WTC11 (cell line): Measurements from ENCODE around the gene MOV10. TPM values are rescaled to one million over a fixed set of nuclear protein-coding genes. Genes with fewer than 3 reads are reported as not detected.

Source experiments
- ATAC-seq: fragments of 200-7000 bp; cut with Tn5 transposase; 2 replicates; pipeline ENCODE4 v1.10.0; 2021; ENCODE audit warnings: mild to moderate bottlenecking, moderate library complexity
- CTCF ChIA-PET: fragments of 300-600 bp; sonication (Branson Sonifier 250); formaldehyde crosslinking; loops from one replicate; lab custom pipeline; 2021; ENCODE audit warnings: antibody characterized with exemption; lab: Charles Lee
- POLR2A ChIA-PET: fragments of 350-600 bp; sonication (Branson Sonifier 250); formaldehyde crosslinking; loops from one replicate; lab custom pipeline; 2021; ENCODE audit warnings: antibody characterized with exemption; lab: Charles Lee
- DNase-seq: peaks from one replicate; pipeline ENCODE4 v3.0.0; 2021; ENCODE audit warnings: low spot score
- H3K27ac Mint-ChIP-seq: 2 replicates; pipeline ENCODE4 v1.8.0; 2021; ENCODE audit warnings: mixed read lengths
- H3K27me3 Mint-ChIP-seq: 2 replicates; pipeline ENCODE4 v1.8.0; 2021; ENCODE audit warnings: low read depth, mild to moderate bottlenecking, moderate library complexity, mixed read lengths
- H3K36me3 Mint-ChIP-seq: 2 replicates; pipeline ENCODE4 v1.8.0; 2021; ENCODE audit warnings: mixed read lengths
- H3K4me1 Mint-ChIP-seq: 2 replicates; pipeline ENCODE4 v1.8.0; 2022; ENCODE audit warnings: mixed read lengths
- H3K4me3 Mint-ChIP-seq: 2 replicates; pipeline ENCODE4 v1.8.0; 2021; ENCODE audit warnings: mild to moderate bottlenecking, moderate library complexity, mixed read lengths
- H3K9me3 Mint-ChIP-seq: 2 replicates; pipeline ENCODE4 v1.8.0; 2021; ENCODE audit warnings: mixed read lengths
- AR ChIP-seq: fragments of 250-450 bp; sonication (Bioruptor Pico); IDR thresholded peaks from 2 replicates; pipeline ENCODE4 v1.9.0; 2021; ENCODE audit warnings: mild to moderate bottlenecking
- CREB1 ChIP-seq: sonication (generic); formaldehyde crosslinking; IDR thresholded peaks from 2 replicates; pipeline ENCODE4 v1.8.0; 2023; ENCODE audit warnings: mild to moderate bottlenecking, missing genetic modification reagents
- CREM ChIP-seq: sonication (generic); formaldehyde crosslinking; IDR thresholded peaks from 2 replicates; pipeline ENCODE4 v1.8.1; 2022; ENCODE audit warnings: mild to moderate bottlenecking, missing genetic modification reagents, moderate library complexity
- EMX1 ChIP-seq: fragments of 250-450 bp; sonication (Bioruptor Pico); IDR thresholded peaks from 2 replicates; pipeline ENCODE4 v1.8.0; 2021; ENCODE audit warnings: mild to moderate bottlenecking
- ETV6 ChIP-seq: sonication (generic); formaldehyde crosslinking; IDR thresholded peaks from 2 replicates; pipeline ENCODE4 v1.8.1; 2022; ENCODE audit warnings: mild to moderate bottlenecking, missing genetic modification reagents
- GTF2I ChIP-seq: fragments of 250-450 bp; sonication (Bioruptor Pico); conservative IDR thresholded peaks from 2 replicates; pipeline ENCODE4 v1.4.0; 2021; ENCODE audit warnings: mild to moderate bottlenecking
- HMGA2 ChIP-seq: fragments of 250-450 bp; sonication (Bioruptor Pico); IDR thresholded peaks from 2 replicates; pipeline ENCODE4 v1.4.0; 2021; ENCODE audit warnings: mild to moderate bottlenecking, moderate library complexity
- JAZF1 ChIP-seq: fragments of 250-450 bp; sonication (Bioruptor Pico); IDR thresholded peaks from 2 replicates; pipeline ENCODE4 v1.9.0; 2021; ENCODE audit warnings: moderate library complexity, mild to moderate bottlenecking, inconsistent platforms
- RELA ChIP-seq: sonication (generic); formaldehyde crosslinking; IDR thresholded peaks from 2 replicates; pipeline ENCODE4 v1.8.1; 2022; ENCODE audit warnings: missing genetic modification reagents, mild to moderate bottlenecking, borderline replicate concordance
- SP1 ChIP-seq: sonication (generic); formaldehyde crosslinking; conservative IDR thresholded peaks from 2 replicates; pipeline ENCODE4 v1.8.1; 2022; ENCODE audit warnings: missing genetic modification reagents
- ZNF138 ChIP-seq: sonication (generic); formaldehyde crosslinking; conservative IDR thresholded peaks from 2 replicates; pipeline ENCODE4 v1.8.1; 2022; ENCODE audit warnings: mild to moderate bottlenecking, moderate library complexity, missing genetic modification reagents
- ZNF232 ChIP-seq: sonication (generic); formaldehyde crosslinking; IDR thresholded peaks from 2 replicates; pipeline ENCODE4 v1.8.0; 2022; ENCODE audit warnings: mild to moderate bottlenecking, missing genetic modification reagents
- ZNF423 ChIP-seq: fragments of 250-450 bp; sonication (Bioruptor Pico); IDR thresholded peaks from 2 replicates; pipeline ENCODE4 v2.1.2; 2022; ENCODE audit warnings: mild to moderate bottlenecking, moderate library complexity
- ZNF671 ChIP-seq: fragments of 250-450 bp; sonication (Bioruptor Pico); IDR thresholded peaks from 2 replicates; pipeline ENCODE4 v1.8.0; 2021; ENCODE audit warnings: mild to moderate bottlenecking
- total RNA-seq: library from RNA; stranded (reverse); gene quantifications from 3 replicates; pipeline ENCODE4 v1.2.3, GENCODE V29; 2021
- TF ChIP-seq, protein P1 (sequence below): sonication (generic); formaldehyde crosslinking; conservative IDR thresholded peaks from 2 replicates; pipeline ENCODE4 v1.8.1; 2023; ENCODE audit warnings: mild to moderate bottlenecking, low read depth, missing genetic modification reagents, moderate library complexity
- TF ChIP-seq, protein P2 (sequence below): sonication (generic); formaldehyde crosslinking; IDR thresholded peaks from 2 replicates; pipeline ENCODE4 v1.8.1; 2022; ENCODE audit warnings: low read depth, mild to moderate bottlenecking, moderate library complexity, missing genetic modification reagents, borderline replicate concordance
- TF ChIP-seq, protein P3 (sequence below): sonication (generic); formaldehyde crosslinking; IDR thresholded peaks from 2 replicates; pipeline ENCODE4 v1.8.1; 2022; ENCODE audit warnings: low read depth, missing genetic modification reagents, borderline replicate concordance

Gene MOV10
- total RNA-seq, 1 experiment from 2014 or later = 80.7 TPM

DNA sequence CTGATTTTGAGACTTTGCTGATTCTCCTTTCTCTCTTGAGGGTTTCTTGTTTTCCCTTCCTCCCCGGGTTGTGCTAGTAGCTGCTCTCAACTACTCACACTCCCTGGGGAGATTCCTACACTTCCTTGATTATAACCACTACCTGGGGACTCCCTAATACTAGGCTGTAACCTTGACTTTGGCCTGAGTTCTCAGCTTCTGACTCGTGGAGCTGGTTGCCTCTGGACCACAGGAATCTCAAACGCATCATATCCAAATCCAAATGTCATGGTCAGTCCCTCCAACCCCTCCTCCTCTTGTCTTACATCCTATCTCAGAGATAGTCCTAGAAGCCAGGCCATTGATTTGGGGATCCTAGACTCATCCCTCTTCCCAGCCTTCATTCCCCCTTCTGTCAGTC, 12.0 kb downstream of the MOV10 start (continued):
- TF ChIP-seq AR = no peak

- no peak overlapping the region for H3K4me3 Mint-ChIP-seq
- H3K27me3 Mint-ChIP-seq = no peaks in the 10 kb centered on the region
- CTCF ChIA-PET = interaction anchor here (1.2 kb wide), 1 partner anchor 118 kb away, joined by 3 read pairs; no protein-coding TSS in a partner anchor
- no peak for DNase-seq
- H3K9me3 Mint-ChIP-seq = no peaks in the 10 kb centered on the region
- TF ChIP-seq, protein P1, sequence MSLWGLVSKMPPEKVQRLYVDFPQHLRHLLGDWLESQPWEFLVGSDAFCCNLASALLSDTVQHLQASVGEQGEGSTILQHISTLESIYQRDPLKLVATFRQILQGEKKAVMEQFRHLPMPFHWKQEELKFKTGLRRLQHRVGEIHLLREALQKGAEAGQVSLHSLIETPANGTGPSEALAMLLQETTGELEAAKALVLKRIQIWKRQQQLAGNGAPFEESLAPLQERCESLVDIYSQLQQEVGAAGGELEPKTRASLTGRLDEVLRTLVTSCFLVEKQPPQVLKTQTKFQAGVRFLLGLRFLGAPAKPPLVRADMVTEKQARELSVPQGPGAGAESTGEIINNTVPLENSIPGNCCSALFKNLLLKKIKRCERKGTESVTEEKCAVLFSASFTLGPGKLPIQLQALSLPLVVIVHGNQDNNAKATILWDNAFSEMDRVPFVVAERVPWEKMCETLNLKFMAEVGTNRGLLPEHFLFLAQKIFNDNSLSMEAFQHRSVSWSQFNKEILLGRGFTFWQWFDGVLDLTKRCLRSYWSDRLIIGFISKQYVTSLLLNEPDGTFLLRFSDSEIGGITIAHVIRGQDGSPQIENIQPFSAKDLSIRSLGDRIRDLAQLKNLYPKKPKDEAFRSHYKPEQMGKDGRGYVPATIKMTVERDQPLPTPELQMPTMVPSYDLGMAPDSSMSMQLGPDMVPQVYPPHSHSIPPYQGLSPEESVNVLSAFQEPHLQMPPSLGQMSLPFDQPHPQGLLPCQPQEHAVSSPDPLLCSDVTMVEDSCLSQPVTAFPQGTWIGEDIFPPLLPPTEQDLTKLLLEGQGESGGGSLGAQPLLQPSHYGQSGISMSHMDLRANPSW = no peak
- TF ChIP-seq ZNF138 (no peak), ETV6 (CRISPR knock-in tag) (no peak), HMGA2 (no peak), ZNF671 (CRISPR knock-in tag) (no peak), RELA (no peak), GTF2I (CRISPR knock-in tag) (no peak), CREM (CRISPR knock-in tag) (no peak), EMX1 (CRISPR knock-in tag) (no peak), SP1 (no peak)
- TF ChIP-seq, protein P2, sequence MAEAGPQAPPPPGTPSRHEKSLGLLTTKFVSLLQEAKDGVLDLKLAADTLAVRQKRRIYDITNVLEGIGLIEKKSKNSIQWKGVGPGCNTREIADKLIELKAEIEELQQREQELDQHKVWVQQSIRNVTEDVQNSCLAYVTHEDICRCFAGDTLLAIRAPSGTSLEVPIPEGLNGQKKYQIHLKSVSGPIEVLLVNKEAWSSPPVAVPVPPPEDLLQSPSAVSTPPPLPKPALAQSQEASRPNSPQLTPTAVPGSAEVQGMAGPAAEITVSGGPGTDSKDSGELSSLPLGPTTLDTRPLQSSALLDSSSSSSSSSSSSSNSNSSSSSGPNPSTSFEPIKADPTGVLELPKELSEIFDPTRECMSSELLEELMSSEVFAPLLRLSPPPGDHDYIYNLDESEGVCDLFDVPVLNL = no peak
- TF ChIP-seq, protein P3, sequence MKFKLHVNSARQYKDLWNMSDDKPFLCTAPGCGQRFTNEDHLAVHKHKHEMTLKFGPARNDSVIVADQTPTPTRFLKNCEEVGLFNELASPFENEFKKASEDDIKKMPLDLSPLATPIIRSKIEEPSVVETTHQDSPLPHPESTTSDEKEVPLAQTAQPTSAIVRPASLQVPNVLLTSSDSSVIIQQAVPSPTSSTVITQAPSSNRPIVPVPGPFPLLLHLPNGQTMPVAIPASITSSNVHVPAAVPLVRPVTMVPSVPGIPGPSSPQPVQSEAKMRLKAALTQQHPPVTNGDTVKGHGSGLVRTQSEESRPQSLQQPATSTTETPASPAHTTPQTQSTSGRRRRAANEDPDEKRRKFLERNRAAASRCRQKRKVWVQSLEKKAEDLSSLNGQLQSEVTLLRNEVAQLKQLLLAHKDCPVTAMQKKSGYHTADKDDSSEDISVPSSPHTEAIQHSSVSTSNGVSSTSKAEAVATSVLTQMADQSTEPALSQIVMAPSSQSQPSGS (CRISPR knock-in tag) = no peak
- TF ChIP-seq, all 79 proteins: peak for 0
- Mint-ChIP-seq H3K27ac (peak overlapping the region; percentile 45), H3K4me1 (peaks cover 14% of the 10 kb centered on the region), H3K36me3 (peaks cover 21% of the 10 kb centered on the region)
- peak; percentile 50; the same call in 1 of the 2 replicates for ATAC-seq
- POLR2A ChIA-PET = no interaction called here
Observed at GRCh38 chr1:112686835-112687234, 12.4 kb downstream of the MOV10 start.

DNA sequence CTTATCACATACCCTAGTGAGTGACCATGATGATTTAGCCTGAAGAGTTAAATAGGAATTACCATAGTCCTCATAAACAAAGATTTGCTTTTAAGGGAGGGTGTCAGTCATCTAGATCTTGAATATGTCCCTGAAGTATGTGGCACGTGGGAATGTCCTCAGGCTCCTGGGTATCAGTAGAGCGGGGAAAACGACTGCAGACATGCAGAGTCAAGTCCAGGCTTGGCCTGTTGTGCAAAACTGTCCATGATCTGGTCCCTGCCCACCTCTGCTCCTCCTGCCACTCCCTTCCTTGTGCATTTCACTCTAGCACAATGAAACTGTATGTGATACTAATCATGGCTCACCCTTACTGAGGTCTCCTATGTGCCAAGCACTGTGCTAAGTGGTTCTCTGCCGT, 12.9 kb downstream of the MOV10 start:
- Mint-ChIP-seq H3K27ac (peak overlapping the region; percentile 48; the same call in 1 of the 2 replicates), H3K27me3 (no peaks in the 10 kb centered on the region), H3K36me3 (peaks cover 25% of the 10 kb centered on the region), H3K4me1 (peaks cover 14% of the 10 kb centered on the region), H3K9me3 (no peaks in the 10 kb centered on the region), H3K4me3 (no peak overlapping the region)
- DNase-seq (no peak), ATAC-seq (no peak)
- ChIA-PET CTCF (no interaction called here), POLR2A (no interaction called here)
- no peak for TF ChIP-seq ETV6 (CRISPR knock-in tag)
- TF ChIP-seq ZNF423 = no peak
- no peak for TF ChIP-seq CREB1 (CRISPR knock-in tag)
- no peak for TF ChIP-seq JAZF1 (CRISPR knock-in tag)
- no peak for TF ChIP-seq ZNF232 (CRISPR knock-in tag)
- no peak for TF ChIP-seq ZNF138
